WTC11 (cell line): ENCODE data around the gene SNX15. TPM values are rescaled to one million over a fixed set of nuclear protein-coding genes. Genes with fewer than 3 reads are reported as not detected.

Source experiments
- AR ChIP-seq: fragments of 250-450 bp; sonication (Bioruptor Pico); IDR thresholded peaks from 2 replicates; pipeline ENCODE4 v1.9.0; 2021; ENCODE audit warnings: mild to moderate bottlenecking
- ATF1 ChIP-seq: sonication (generic); formaldehyde crosslinking; IDR thresholded peaks from 2 replicates; pipeline ENCODE4 v1.8.1; 2023; ENCODE audit warnings: mild to moderate bottlenecking, moderate library complexity, missing genetic modification reagents
- ATF6 ChIP-seq: sonication (generic); formaldehyde crosslinking; IDR thresholded peaks from 2 replicates; pipeline ENCODE4 v1.8.1; 2023; ENCODE audit warnings: mild to moderate bottlenecking, missing genetic modification reagents
- CBFB ChIP-seq: sonication (generic); formaldehyde crosslinking; IDR thresholded peaks from 2 replicates; pipeline ENCODE4 v1.8.1; 2022; ENCODE audit warnings: mild to moderate bottlenecking, low read depth, missing genetic modification reagents
- ETV6 ChIP-seq: sonication (generic); formaldehyde crosslinking; IDR thresholded peaks from 2 replicates; pipeline ENCODE4 v1.8.1; 2022; ENCODE audit warnings: mild to moderate bottlenecking, missing genetic modification reagents
- FOXJ3 ChIP-seq: sonication (generic); formaldehyde crosslinking; IDR thresholded peaks from 2 replicates; pipeline ENCODE4 v1.9.0; 2021; ENCODE audit warnings: missing genetic modification reagents, mild to moderate bottlenecking, borderline replicate concordance
- FOXP4 ChIP-seq: sonication (generic); formaldehyde crosslinking; IDR thresholded peaks from 2 replicates; pipeline ENCODE4 v1.8.0; 2022; ENCODE audit warnings: mild to moderate bottlenecking, missing genetic modification reagents
- GABPB1 ChIP-seq: sonication (generic); formaldehyde crosslinking; IDR thresholded peaks from 2 replicates; pipeline ENCODE4 v1.8.1; 2023; ENCODE audit warnings: mild to moderate bottlenecking, missing genetic modification reagents
- GRHL2 ChIP-seq: fragments of 250-450 bp; sonication (Bioruptor Pico); IDR thresholded peaks from 2 replicates; pipeline ENCODE4 v1.8.0; 2022; ENCODE audit warnings: mild to moderate bottlenecking, moderate library complexity; ENCODE audit not compliant: insufficient replicate concordance, severe bottlenecking
- HMGXB4 ChIP-seq: sonication (generic); formaldehyde crosslinking; IDR thresholded peaks from 2 replicates; pipeline ENCODE4 v1.8.1; 2023; ENCODE audit warnings: mild to moderate bottlenecking, moderate library complexity, missing genetic modification reagents
- JAZF1 ChIP-seq: fragments of 250-450 bp; sonication (Bioruptor Pico); IDR thresholded peaks from 2 replicates; pipeline ENCODE4 v1.9.0; 2021; ENCODE audit warnings: moderate library complexity, mild to moderate bottlenecking, inconsistent platforms
- KAT7 ChIP-seq: sonication (generic); formaldehyde crosslinking; IDR thresholded peaks from 2 replicates; pipeline ENCODE4 v1.8.1; 2023; ENCODE audit warnings: missing genetic modification reagents, mild to moderate bottlenecking, borderline replicate concordance
- MAX ChIP-seq: sonication (generic); formaldehyde crosslinking; IDR thresholded peaks from 2 replicates; pipeline ENCODE4 v1.8.0; 2022; ENCODE audit warnings: mild to moderate bottlenecking, missing genetic modification reagents
- MXD4 ChIP-seq: fragments of 250-450 bp; sonication (Bioruptor Pico); IDR thresholded peaks from 2 replicates; pipeline ENCODE4 v1.8.0; 2021; ENCODE audit warnings: mild to moderate bottlenecking, moderate library complexity, borderline replicate concordance
- OVOL2 ChIP-seq: fragments of 250-450 bp; sonication (Bioruptor Pico); IDR thresholded peaks from 2 replicates; pipeline ENCODE4 v1.9.0; 2021; ENCODE audit warnings: mild to moderate bottlenecking, borderline replicate concordance
- PRRX2 ChIP-seq: fragments of 250-450 bp; sonication (Bioruptor Pico); IDR thresholded peaks from 2 replicates; pipeline ENCODE4 v1.8.0; 2021; ENCODE audit warnings: mild to moderate bottlenecking
- RELA ChIP-seq: sonication (generic); formaldehyde crosslinking; IDR thresholded peaks from 2 replicates; pipeline ENCODE4 v1.8.1; 2022; ENCODE audit warnings: missing genetic modification reagents, mild to moderate bottlenecking, borderline replicate concordance
- SMAD4 ChIP-seq: sonication (generic); formaldehyde crosslinking; IDR thresholded peaks from 2 replicates; pipeline ENCODE4 v1.8.0; 2022; ENCODE audit warnings: mild to moderate bottlenecking, missing genetic modification reagents
- SOX15 ChIP-seq: fragments of 250-450 bp; sonication (Bioruptor Pico); IDR thresholded peaks from 2 replicates; pipeline ENCODE4 v1.9.0; 2021; ENCODE audit warnings: mild to moderate bottlenecking
- TEAD1 ChIP-seq: sonication (generic); formaldehyde crosslinking; IDR thresholded peaks from 2 replicates; pipeline ENCODE4 v1.8.0; 2022; ENCODE audit warnings: mild to moderate bottlenecking, missing genetic modification reagents
- TEAD4 ChIP-seq: sonication (generic); formaldehyde crosslinking; IDR thresholded peaks from 2 replicates; pipeline ENCODE4 v1.8.0; 2022; ENCODE audit warnings: mild to moderate bottlenecking, missing genetic modification reagents
- USF1 ChIP-seq: sonication (generic); formaldehyde crosslinking; IDR thresholded peaks from 2 replicates; pipeline ENCODE4 v1.8.0; 2022; ENCODE audit warnings: mild to moderate bottlenecking, missing genetic modification reagents
- ZBTB21 ChIP-seq: sonication (generic); formaldehyde crosslinking; IDR thresholded peaks from 2 replicates; pipeline ENCODE4 v1.8.1; 2023; ENCODE audit warnings: mild to moderate bottlenecking, missing genetic modification reagents, borderline replicate concordance
- ZNF138 ChIP-seq: sonication (generic); formaldehyde crosslinking; conservative IDR thresholded peaks from 2 replicates; pipeline ENCODE4 v1.8.1; 2022; ENCODE audit warnings: mild to moderate bottlenecking, moderate library complexity, missing genetic modification reagents
- ZNF219 ChIP-seq: sonication (generic); formaldehyde crosslinking; IDR thresholded peaks from 2 replicates; pipeline ENCODE4 v1.8.0; 2023; ENCODE audit warnings: missing genetic modification reagents, mild to moderate bottlenecking, borderline replicate concordance
- total RNA-seq: library from RNA; stranded (reverse); gene quantifications from 3 replicates; pipeline ENCODE4 v1.2.3, GENCODE V29; 2021
- TF ChIP-seq, protein P1 (sequence below): sonication (generic); formaldehyde crosslinking; IDR thresholded peaks from 2 replicates; pipeline ENCODE4 v1.8.0; 2022; ENCODE audit warnings: mild to moderate bottlenecking, missing genetic modification reagents
- TF ChIP-seq, protein P2 (sequence below): sonication (generic); formaldehyde crosslinking; IDR thresholded peaks from 2 replicates; pipeline ENCODE4 v1.8.1; 2023; ENCODE audit warnings: mild to moderate bottlenecking, missing genetic modification reagents

SNX15 gene
- total RNA-seq, 1 experiment from 2014 or later, result 17.6 TPM

- TF ChIP-seq ZNF219 (CRISPR knock-in tag) (peak; percentile 56; the same call in 1 of the 2 replicates), ATF1 (peak; percentile 80; the same call in 1 of the 2 replicates), OVOL2 (CRISPR knock-in tag) (no peak), FOXP4 (CRISPR knock-in tag) (0 out of 2 replicates have a peak, but pooled peaks have one; percentile 11), FOXJ3 (CRISPR knock-in tag) (no peak), ZBTB21 (CRISPR knock-in tag) (no peak), ATF6 (CRISPR knock-in tag) (no peak), SOX15 (CRISPR knock-in tag) (no peak), TEAD4 (CRISPR knock-in tag) (peak; percentile 62; the same call in 1 of the 2 replicates), RELA (CRISPR knock-in tag) (0 out of 2 replicates have a peak, but pooled peaks have one; percentile 5), ETV6 (CRISPR knock-in tag) (peak; percentile 80), SMAD4 (CRISPR knock-in tag) (peak; percentile 69; the same call in 1 of the 2 replicates), CBFB (CRISPR knock-in tag) (no peak), PRRX2 (CRISPR knock-in tag) (no peak), MXD4 (no peak), GRHL2 (no peak), JAZF1 (CRISPR knock-in tag) (no peak), HMGXB4 (CRISPR knock-in tag) (peak; percentile 56; the same call in 1 of the 2 replicates), TEAD1 (CRISPR knock-in tag) (peak; percentile 89), KAT7 (CRISPR knock-in tag) (no peak), ZNF138 (CRISPR knock-in tag) (no peak), USF1 (CRISPR knock-in tag) (peak; percentile 57), MAX (CRISPR knock-in tag) (peak; percentile 93), AR (CRISPR knock-in tag) (no peak), GABPB1 (CRISPR knock-in tag) (peak; percentile 80)
- TF ChIP-seq, protein P1, sequence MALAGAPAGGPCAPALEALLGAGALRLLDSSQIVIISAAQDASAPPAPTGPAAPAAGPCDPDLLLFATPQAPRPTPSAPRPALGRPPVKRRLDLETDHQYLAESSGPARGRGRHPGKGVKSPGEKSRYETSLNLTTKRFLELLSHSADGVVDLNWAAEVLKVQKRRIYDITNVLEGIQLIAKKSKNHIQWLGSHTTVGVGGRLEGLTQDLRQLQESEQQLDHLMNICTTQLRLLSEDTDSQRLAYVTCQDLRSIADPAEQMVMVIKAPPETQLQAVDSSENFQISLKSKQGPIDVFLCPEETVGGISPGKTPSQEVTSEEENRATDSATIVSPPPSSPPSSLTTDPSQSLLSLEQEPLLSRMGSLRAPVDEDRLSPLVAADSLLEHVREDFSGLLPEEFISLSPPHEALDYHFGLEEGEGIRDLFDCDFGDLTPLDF (CRISPR knock-in tag), result no peak
- TF ChIP-seq, protein P2, sequence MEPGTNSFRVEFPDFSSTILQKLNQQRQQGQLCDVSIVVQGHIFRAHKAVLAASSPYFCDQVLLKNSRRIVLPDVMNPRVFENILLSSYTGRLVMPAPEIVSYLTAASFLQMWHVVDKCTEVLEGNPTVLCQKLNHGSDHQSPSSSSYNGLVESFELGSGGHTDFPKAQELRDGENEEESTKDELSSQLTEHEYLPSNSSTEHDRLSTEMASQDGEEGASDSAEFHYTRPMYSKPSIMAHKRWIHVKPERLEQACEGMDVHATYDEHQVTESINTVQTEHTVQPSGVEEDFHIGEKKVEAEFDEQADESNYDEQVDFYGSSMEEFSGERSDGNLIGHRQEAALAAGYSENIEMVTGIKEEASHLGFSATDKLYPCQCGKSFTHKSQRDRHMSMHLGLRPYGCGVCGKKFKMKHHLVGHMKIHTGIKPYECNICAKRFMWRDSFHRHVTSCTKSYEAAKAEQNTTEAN (CRISPR knock-in tag), result no peak
Measured at GRCh38 chr11:65083834-65084597, 56.8 kb downstream of the SNX15 start, which contains the start of the genes CDCA5 and ZFPL1 (continued).
